Astrocyte (in vitro differentiated cells and primary cell): ENCODE results near the gene GSS. TPM values are rescaled to one million over a fixed set of nuclear protein-coding genes. Genes with fewer than 3 reads are reported as not detected.

Experiments used
- DNase-seq: peaks from one replicate; pipeline ENCODE4 v3.0.0-alpha.2; 2010; ENCODE audit warnings: low read depth
- FAIRE-seq: peaks from 2 replicates; lab custom pipeline; 2011; peaks lifted over from hg19 to GRCh38; lab: Jason Lieb, UNC
- H2AFZ ChIP-seq: 2 replicates; pipeline ENCODE4 v1.6.0; 2012; ENCODE audit warnings: low read depth, low read length, inconsistent platforms
- H3K27ac ChIP-seq: 2 replicates; pipeline ENCODE4 v1.5.1; 2011; ENCODE audit warnings: low read depth, low read length, inconsistent platforms
- H3K27me3 ChIP-seq: 2 replicates; pipeline ENCODE4 v1.6.0; 2011; ENCODE audit warnings: low read length, inconsistent platforms; ENCODE audit not compliant: insufficient read depth
- H3K36me3 ChIP-seq: 2 replicates; pipeline ENCODE4 v1.5.1; 2011; ENCODE audit warnings: low read length, inconsistent platforms; ENCODE audit not compliant: insufficient read depth
- H3K4me1 ChIP-seq: 2 replicates; pipeline ENCODE4 v1.5.1; 2011; ENCODE audit warnings: low read length, inconsistent platforms; ENCODE audit not compliant: insufficient read depth
- H3K4me2 ChIP-seq: 2 replicates; pipeline ENCODE4 v1.6.0; 2012; ENCODE audit warnings: low read length, inconsistent platforms
- H3K4me3 ChIP-seq: 2 replicates; pipeline ENCODE4 v1.5.1; 2011; ENCODE audit warnings: low read depth, mild to moderate bottlenecking, low read length, inconsistent platforms; ENCODE audit not compliant: insufficient read depth
- H3K79me2 ChIP-seq: 2 replicates; pipeline ENCODE4 v1.6.0; 2012; ENCODE audit warnings: mild to moderate bottlenecking, low read length, inconsistent platforms; ENCODE audit not compliant: insufficient read depth
- H3K9ac ChIP-seq: 2 replicates; pipeline ENCODE4 v1.6.0; 2012; ENCODE audit warnings: mild to moderate bottlenecking, low read length, inconsistent platforms
- H3K9me3 ChIP-seq: 2 replicates; pipeline ENCODE4 v1.5.1; 2012; ENCODE audit warnings: low read depth, mild to moderate bottlenecking, low read length, inconsistent platforms; ENCODE audit not compliant: insufficient read depth
- H4K20me1 ChIP-seq: 2 replicates; pipeline ENCODE4 v1.6.0; 2012; ENCODE audit warnings: low read length, inconsistent platforms; ENCODE audit not compliant: insufficient read depth
- H3K27ac Mint-ChIP-seq: one replicate; pipeline ENCODE4 v1.8.0; 2021; ENCODE audit warnings: mild to moderate bottlenecking, mixed read lengths; ENCODE audit not compliant: unreplicated experiment
- H3K27me3 Mint-ChIP-seq: one replicate; pipeline ENCODE4 v1.8.0; 2021; ENCODE audit warnings: low read depth, mixed read lengths; ENCODE audit not compliant: unreplicated experiment
- H3K36me3 Mint-ChIP-seq: one replicate; pipeline ENCODE4 v1.8.0; 2021; ENCODE audit warnings: low read depth, mixed read lengths; ENCODE audit not compliant: unreplicated experiment
- H3K4me1 Mint-ChIP-seq: one replicate; pipeline ENCODE4 v1.8.0; 2021; ENCODE audit warnings: low read depth, mixed read lengths; ENCODE audit not compliant: unreplicated experiment
- H3K4me3 Mint-ChIP-seq: one replicate; pipeline ENCODE4 v1.8.0; 2021; ENCODE audit warnings: mild to moderate bottlenecking, moderate library complexity, mixed read lengths; ENCODE audit not compliant: unreplicated experiment
- H3K9me3 Mint-ChIP-seq: one replicate; pipeline ENCODE4 v1.8.0; 2021; ENCODE audit warnings: mild to moderate bottlenecking, mixed read lengths; ENCODE audit not compliant: unreplicated experiment
- CTCF ChIP-seq: IDR thresholded peaks from 2 replicates; pipeline ENCODE4 v1.5.1; 2011; ENCODE audit warnings: low read depth, mild to moderate bottlenecking, inconsistent platforms, low read length, moderate library complexity; ENCODE audit not compliant: insufficient read depth
- EZH2 ChIP-seq: IDR thresholded peaks from 2 replicates; pipeline ENCODE4 v1.6.1; 2012; ENCODE audit warnings: mild to moderate bottlenecking, low read length, inconsistent platforms; ENCODE audit not compliant: insufficient read depth
- total RNA-seq: library from RNA; stranded (reverse); gene quantifications from 2 replicates; pipeline ENCODE4 v1.2.1, GENCODE V29; 2021

GSS gene
- total RNA-seq, 1 donor from 2014 or later = 44.6 TPM

GRCh38 chr20:34999021-34999451 lies 43.4 kb upstream of the GSS start:
- no peak overlapping the region for H3K27ac ChIP-seq
- Mint-ChIP-seq H3K4me1 (peaks cover 3% of the 10 kb centered on the region), H3K36me3 (peaks cover 19% of the 10 kb centered on the region), H3K27me3 (no peaks in the 10 kb centered on the region), H3K4me3 (no peak overlapping the region), H3K27ac (no peak overlapping the region), H3K9me3 (no peaks in the 10 kb centered on the region)
- H4K20me1 ChIP-seq = peaks cover 54% of the 10 kb centered on the region
- no peaks in the 10 kb centered on the region for H3K36me3 ChIP-seq
- H3K4me2 ChIP-seq = no peak overlapping the region
- no peak for TF ChIP-seq CTCF
- TF ChIP-seq EZH2 = no peak
- H3K4me3 ChIP-seq = no peak overlapping the region
- no peak for DNase-seq
- H3K27me3 ChIP-seq = no peaks in the 10 kb centered on the region
- H2AFZ ChIP-seq = no peak overlapping the region
- H3K79me2 ChIP-seq = no peaks in the 10 kb centered on the region
- no peak overlapping the region for H3K9ac ChIP-seq
- FAIRE-seq = no peak
- H3K9me3 ChIP-seq = no peaks in the 10 kb centered on the region
- no peaks in the 10 kb centered on the region for H3K4me1 ChIP-seq

GRCh38 chr20:34998331-34998950 lies 42.8 kb upstream of the GSS start:
- Mint-ChIP-seq H3K27ac (no peak overlapping the region), H3K36me3 (peaks cover 17% of the 10 kb centered on the region), H3K4me1 (peaks cover 3% of the 10 kb centered on the region)

More at GRCh38 chr20:34998331-34998950, 42.8 kb upstream of the GSS start:
- Histone ChIP-seq H3K9me3 (no peaks in the 10 kb centered on the region), H3K9ac (no peak overlapping the region), H3K27me3 (no peaks in the 10 kb centered on the region), H2AFZ (no peak overlapping the region), H3K27ac (no peak overlapping the region), H3K4me1 (no peaks in the 10 kb centered on the region), H3K36me3 (no peaks in the 10 kb centered on the region), H3K79me2 (no peaks in the 10 kb centered on the region), H3K4me2 (no peak overlapping the region), H4K20me1 (peaks cover 54% of the 10 kb centered on the region), H3K4me3 (no peak overlapping the region)
- Mint-ChIP-seq H3K4me3 (no peak overlapping the region), H3K9me3 (no peaks in the 10 kb centered on the region), H3K27me3 (no peaks in the 10 kb centered on the region)
- no peak for FAIRE-seq
- TF ChIP-seq EZH2 = no peak
- no peak for TF ChIP-seq CTCF
- no peak for DNase-seq
